Suprapubic skin (tissue), 4 donors: Measurements from ENCODE around the gene METTL15. TPM values are rescaled to one million over a fixed set of nuclear protein-coding genes. Genes with fewer than 3 reads are reported as not detected.
"Not testable (repeated sequence)": the region's sequence is repeated elsewhere in the genome, so short reads cannot be mapped to it uniquely, and the experiment has no call there.

ENCODE experiments used
- DNase-seq, 2 donors: peaks; one replicate each; pipeline ENCODE4 v3.0.0-alpha.2; 2019; ENCODE audit warnings: low spot score in 2 of 2
- H3K27ac ChIP-seq: fragments of 200-600 bp; sonication (generic); one replicate; pipeline ENCODE4 v1.5.1; 2019
- H3K27me3 ChIP-seq: fragments of 200-600 bp; sonication (generic); one replicate; pipeline ENCODE4 v1.5.1; 2019
- H3K36me3 ChIP-seq: fragments of 200-600 bp; sonication (generic); one replicate; pipeline ENCODE4 v1.5.1; 2019
- H3K4me1 ChIP-seq: fragments of 200-600 bp; sonication (generic); one replicate; pipeline ENCODE4 v1.5.1; 2019
- H3K4me3 ChIP-seq: fragments of 200-600 bp; sonication (generic); one replicate; pipeline ENCODE4 v1.5.1; 2019; ENCODE audit warnings: mild to moderate bottlenecking
- H3K9me3 ChIP-seq: fragments of 200-600 bp; sonication (generic); one replicate; pipeline ENCODE4 v1.5.1; 2019
- CTCF ChIP-seq, 2 donors: fragments of 200-600 bp in 1 of 2; fragments of 450-650 bp in 1 of 2; sonication (generic) in 1 of 2; IDR thresholded peaks; one replicate each; pipeline ENCODE4 v1.5.1; 2016 to 2019; ENCODE audit warnings: antibody characterized with exemption in 2 of 2, mild to moderate bottlenecking in 1 of 2, moderate library complexity in 1 of 2
- EP300 ChIP-seq: sonication (generic); formaldehyde crosslinking; IDR thresholded peaks from one replicate; pipeline ENCODE4 v1.6.1; 2017; ENCODE audit warnings: antibody characterized with exemption
- POLR2A ChIP-seq, 2 donors: fragments of 450-650 bp; IDR thresholded peaks; one replicate each; pipeline ENCODE4 v1.6.1; 2017; ENCODE audit warnings: antibody characterized with exemption in 2 of 2, mild to moderate bottlenecking in 2 of 2, moderate library complexity in 2 of 2
- POLR2AphosphoS5 ChIP-seq, 3 donors: sonication (generic); formaldehyde crosslinking; IDR thresholded peaks; one replicate each; pipeline ENCODE4 v1.6.1; 2017; ENCODE audit warnings: antibody characterized with exemption in 3 of 3
- WGBS: methylation state at CpG from one replicate; pipeline ENCODE4 v1.1.5; 2018; 5-methylcytosine and 5-hydroxymethylcytosine counted together
- total RNA-seq, 4 donors: library from RNA; depleted of rRNA; stranded (reverse); fragments of >200 nt; gene quantifications; one replicate each; pipeline ENCODE4 v1.1.0, GENCODE V29; 2016

The METTL15 gene
- total RNA-seq, 4 donors from 2014 or later, result 6.4 to 16.1 (median 10.2) TPM

GRCh38 chr11:28098257-28098656, 9.9 kb upstream of the METTL15 start:
- H3K4me1 ChIP-seq, result no peaks in the 10 kb centered on the region
- no peaks in the 10 kb centered on the region for H3K9me3 ChIP-seq
- no peak overlapping the region for H3K27ac ChIP-seq
- H3K36me3 ChIP-seq, result no peaks in the 10 kb centered on the region
- no peaks in the 10 kb centered on the region for H3K27me3 ChIP-seq
- 36% methylated on average over 1 of the region's 1 CpG for WGBS
- H3K4me3 ChIP-seq, result no peak overlapping the region
- DNase-seq, result no peak
- TF ChIP-seq CTCF (IDR thresholded peaks at IDR 0.05), result no peak
- no peak for TF ChIP-seq POLR2AphosphoS5 (IDR thresholded peaks at IDR 0.05)
- TF ChIP-seq POLR2A (IDR thresholded peaks at IDR 0.05), result no peak
- no peak for TF ChIP-seq EP300

DNA sequence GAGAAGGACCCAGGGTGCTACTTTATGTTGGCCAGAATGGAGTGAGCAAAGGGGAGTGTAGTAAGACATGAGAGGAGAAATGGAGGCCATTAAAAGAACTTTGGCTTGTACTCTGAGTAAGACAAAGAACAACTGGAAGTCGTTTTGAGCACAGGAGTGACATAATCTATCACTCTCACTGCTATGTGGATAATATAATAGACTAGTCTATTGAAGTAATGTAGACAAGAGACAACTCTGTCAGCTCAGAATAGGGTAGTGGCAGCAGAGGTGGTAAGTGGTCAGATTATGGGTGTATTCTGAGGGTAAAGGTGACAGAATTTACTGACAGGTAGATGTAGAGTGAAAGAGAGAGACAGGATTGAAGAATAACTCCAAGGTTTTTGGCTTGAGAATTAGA, 8.5 kb upstream of the METTL15 start:
- no peak for DNase-seq
- no peaks in the 10 kb centered on the region for H3K9me3 ChIP-seq
- H3K27me3 ChIP-seq, result no peaks in the 10 kb centered on the region
- H3K27ac ChIP-seq, result no peak overlapping the region
- H3K4me1 ChIP-seq, result no peaks in the 10 kb centered on the region
- no peak for TF ChIP-seq POLR2A (IDR thresholded peaks at IDR 0.05)
- no peak for TF ChIP-seq POLR2AphosphoS5 (IDR thresholded peaks at IDR 0.05)
- no peak for TF ChIP-seq CTCF (IDR thresholded peaks at IDR 0.05)
- no peak for TF ChIP-seq EP300
- H3K36me3 ChIP-seq, result no peaks in the 10 kb centered on the region
- 52% methylated on average over 1 of the region's 1 CpG for WGBS
- H3K4me3 ChIP-seq, result no peak overlapping the region

DNA sequence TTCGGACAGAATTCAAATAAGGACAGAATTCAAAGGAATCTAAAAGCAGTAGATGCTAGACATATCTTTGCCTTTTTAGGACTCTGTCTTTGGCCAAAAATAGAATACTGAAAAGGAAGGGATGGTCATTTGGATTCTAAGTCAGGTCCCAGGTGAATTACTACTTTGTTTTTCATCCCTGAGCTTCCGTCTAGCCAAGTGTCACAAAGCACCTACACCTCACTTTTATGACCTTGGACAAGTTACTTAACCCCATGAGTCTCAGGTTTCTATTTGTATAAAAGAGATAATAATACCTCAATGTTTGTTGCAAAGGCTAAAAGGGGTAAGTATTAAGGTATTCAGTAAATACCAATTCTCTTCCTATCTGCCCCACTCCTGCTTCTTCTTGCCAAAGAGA, 7.5 kb upstream of the METTL15 start:
- 90% methylated on average over 2 of the region's 2 CpGs for WGBS
- no peak overlapping the region for H3K4me3 ChIP-seq
- DNase-seq, result no peak
- no peaks in the 10 kb centered on the region for H3K36me3 ChIP-seq
- TF ChIP-seq EP300 (no peak), POLR2A (IDR thresholded peaks at IDR 0.05) (no peak)
- H3K4me1 ChIP-seq, result no peaks in the 10 kb centered on the region
- no peaks in the 10 kb centered on the region for H3K9me3 ChIP-seq
- H3K27ac ChIP-seq, result no peak overlapping the region
- H3K27me3 ChIP-seq, result no peaks in the 10 kb centered on the region

- not testable (repeated sequence) for H3K36me3 ChIP-seq
These were observed 5.9 kb upstream of the METTL15 start for GRCh38 chr11:28102300-28102699.

DNA sequence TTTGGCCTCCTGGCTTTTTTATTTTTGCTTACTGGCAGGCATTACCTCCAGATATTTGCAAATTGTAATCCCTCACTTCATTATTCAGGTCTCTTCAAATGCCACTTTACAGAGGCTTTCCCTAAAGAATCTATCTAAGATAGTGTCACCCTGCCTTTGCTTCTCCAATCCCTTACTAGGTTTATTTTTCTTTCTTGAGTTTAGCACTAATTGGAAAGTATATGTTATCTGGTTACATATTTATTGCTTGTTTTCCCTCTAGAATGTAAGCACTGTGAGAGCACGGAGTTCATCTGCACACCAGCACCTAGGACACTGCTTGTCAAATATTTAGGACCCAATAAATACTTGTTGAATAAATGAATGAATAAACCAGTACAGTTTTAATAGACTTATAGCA, 3.8 kb upstream of the METTL15 start:
- DNase-seq, result no peak
- H3K4me1 ChIP-seq, result peaks cover 21% of the 10 kb centered on the region
- TF ChIP-seq EP300, result no peak
- no peak for TF ChIP-seq POLR2A (IDR thresholded peaks at IDR 0.05)
- no peak for TF ChIP-seq CTCF (IDR thresholded peaks at IDR 0.05)
- TF ChIP-seq POLR2AphosphoS5 (IDR thresholded peaks at IDR 0.05), result no peak
- H3K36me3 ChIP-seq, result no peaks in the 10 kb centered on the region
- no peak overlapping the region for H3K27ac ChIP-seq
- no peak overlapping the region for H3K4me3 ChIP-seq
- no peaks in the 10 kb centered on the region for H3K27me3 ChIP-seq
- no peaks in the 10 kb centered on the region for H3K9me3 ChIP-seq
- 90% methylated on average over 1 of the region's 1 CpG for WGBS

More at GRCh38 chr11:28102300-28102699, 5.9 kb upstream of the METTL15 start:
- DNase-seq, H3K9me3 ChIP-seq, H3K27ac ChIP-seq, H3K27me3 ChIP-seq, H3K4me1 ChIP-seq, H3K4me3 ChIP-seq: not testable (repeated sequence)
- WGBS, result 93% methylated on average over 4 of the region's 4 CpGs

GRCh38 chr11:28104984-28105383, 3.2 kb upstream of the METTL15 start:
- TF ChIP-seq POLR2A (IDR thresholded peaks at IDR 0.05) (no peak), POLR2AphosphoS5 (IDR thresholded peaks at IDR 0.05) (no peak), CTCF (IDR thresholded peaks at IDR 0.05) (no peak), EP300 (no peak)
- Histone ChIP-seq H3K27me3 (no peaks in the 10 kb centered on the region), H3K36me3 (no peaks in the 10 kb centered on the region), H3K9me3 (no peaks in the 10 kb centered on the region), H3K4me1 (peaks cover 27% of the 10 kb centered on the region), H3K27ac (no peak overlapping the region), H3K4me3 (no peak overlapping the region)
- WGBS, result 90% methylated on average over 2 of the region's 2 CpGs
- no peak for DNase-seq
